Activated naive CD8-positive, alpha-beta T cell (primary cell): Measurements from ENCODE around the gene DUOX1.

Source experiments
- H3K27ac Mint-ChIP-seq: one replicate; pipeline ENCODE4 v1.8.0; 2021; ENCODE audit warnings: mixed read lengths
- H3K27me3 Mint-ChIP-seq: one replicate; pipeline ENCODE4 v1.8.0; 2021; ENCODE audit warnings: mixed read lengths
- H3K36me3 Mint-ChIP-seq: one replicate; pipeline ENCODE4 v1.8.0; 2021; ENCODE audit warnings: mixed read lengths
- H3K4me1 Mint-ChIP-seq: one replicate; pipeline ENCODE4 v1.8.0; 2021; ENCODE audit warnings: low read depth, mixed read lengths
- H3K4me3 Mint-ChIP-seq: one replicate; pipeline ENCODE4 v1.8.0; 2021; ENCODE audit warnings: mild to moderate bottlenecking, mixed read lengths
- H3K9me3 Mint-ChIP-seq: one replicate; pipeline ENCODE4 v1.8.0; 2021; ENCODE audit warnings: low read depth, mixed read lengths

The DUOX1 gene

DNA sequence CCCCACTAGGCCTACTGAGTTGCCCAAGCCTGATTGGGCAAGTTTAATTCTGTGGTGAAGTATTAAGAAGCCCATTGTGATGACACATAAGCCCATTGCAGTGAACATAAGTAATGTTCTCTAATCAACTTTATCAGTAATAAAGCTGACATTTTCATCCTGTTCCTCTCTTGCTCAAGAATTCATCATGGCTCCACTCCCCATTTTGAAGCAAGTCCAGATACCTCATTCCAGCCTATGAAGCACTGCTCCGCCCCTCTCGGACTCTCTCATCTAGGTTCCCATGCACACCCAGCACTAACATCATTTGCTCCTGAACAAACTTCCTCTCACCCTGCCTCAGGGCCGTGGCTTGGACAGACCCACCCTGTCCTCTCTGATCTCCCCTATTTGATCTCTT, 47.5 kb downstream of the DUOX1 start:
- Mint-ChIP-seq H3K4me1 (peaks cover 8% of the 10 kb centered on the region), H3K4me3 (no peak overlapping the region), H3K27me3 (no peaks in the 10 kb centered on the region), H3K9me3 (no peaks in the 10 kb centered on the region), H3K27ac (no peak overlapping the region), H3K36me3 (peaks cover 3% of the 10 kb centered on the region)

DNA sequence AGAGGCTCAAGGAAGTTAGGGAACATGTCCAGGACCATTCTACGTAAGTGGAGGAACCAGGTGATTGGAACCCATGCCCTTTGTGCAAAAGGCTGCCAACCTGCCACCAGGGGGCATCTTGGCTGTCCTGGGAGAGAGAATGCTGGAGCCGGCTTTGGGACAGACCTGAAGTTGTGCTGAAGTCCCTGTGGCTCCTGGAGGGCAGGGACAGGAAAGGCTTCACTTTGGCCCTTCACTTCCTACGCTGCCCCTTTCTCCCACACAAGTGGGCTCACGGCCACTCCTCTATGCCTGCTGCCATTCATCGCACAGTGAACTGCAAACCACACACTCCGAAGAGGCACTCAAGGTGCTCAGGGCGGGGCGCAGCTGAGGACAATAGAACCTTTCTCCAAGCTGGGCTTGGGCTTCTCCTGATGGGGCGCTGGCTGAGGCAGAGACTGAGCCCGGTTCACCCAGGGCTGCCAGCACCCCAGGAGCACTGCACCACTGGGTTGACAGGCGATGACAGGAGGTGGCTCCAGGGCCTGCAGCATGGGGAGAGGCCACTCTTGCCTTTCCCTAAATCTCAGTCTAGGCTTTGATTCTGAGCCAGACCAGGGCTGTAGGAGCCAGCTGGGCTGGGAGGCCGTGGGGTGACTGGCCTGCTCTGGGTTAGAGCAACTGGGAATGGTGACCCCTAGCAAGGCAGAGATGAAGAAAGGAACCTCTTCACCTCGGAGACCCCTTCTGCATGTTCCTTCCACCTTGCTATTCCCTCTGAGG, 49.6 kb downstream of the DUOX1 start:
- H3K4me3 Mint-ChIP-seq: no peak overlapping the region
- no peak overlapping the region for H3K27ac Mint-ChIP-seq
- H3K4me1 Mint-ChIP-seq: peaks cover 20% of the 10 kb centered on the region
- H3K36me3 Mint-ChIP-seq: peaks cover 3% of the 10 kb centered on the region
- H3K27me3 Mint-ChIP-seq: no peaks in the 10 kb centered on the region
- H3K9me3 Mint-ChIP-seq: no peaks in the 10 kb centered on the region

DNA sequence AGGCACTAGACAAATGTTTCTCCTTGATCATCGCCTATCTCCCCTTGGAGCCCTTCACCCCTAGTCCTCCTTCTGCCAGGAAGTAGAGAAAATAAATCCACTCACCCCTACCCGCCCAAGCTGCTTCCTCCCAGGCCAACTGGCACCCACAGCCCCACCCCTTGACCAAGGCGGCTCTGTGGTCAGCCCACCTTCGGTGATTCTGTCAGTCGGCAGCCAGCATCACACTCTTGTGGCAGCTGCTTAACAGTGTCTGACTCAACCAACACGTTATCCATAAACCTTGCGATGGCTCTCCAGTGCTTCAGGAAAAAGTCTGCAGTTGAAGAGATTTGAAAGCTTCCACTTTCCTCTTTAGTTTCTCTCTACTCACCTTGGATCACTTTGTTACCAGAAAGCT, 50.4 kb downstream of the DUOX1 start:
- peaks cover 26% of the 10 kb centered on the region for H3K4me1 Mint-ChIP-seq
- H3K27ac Mint-ChIP-seq: no peak overlapping the region
- H3K4me3 Mint-ChIP-seq: no peak overlapping the region
- H3K27me3 Mint-ChIP-seq: no peaks in the 10 kb centered on the region
- peaks cover 3% of the 10 kb centered on the region for H3K36me3 Mint-ChIP-seq
- no peaks in the 10 kb centered on the region for H3K9me3 Mint-ChIP-seq

DNA sequence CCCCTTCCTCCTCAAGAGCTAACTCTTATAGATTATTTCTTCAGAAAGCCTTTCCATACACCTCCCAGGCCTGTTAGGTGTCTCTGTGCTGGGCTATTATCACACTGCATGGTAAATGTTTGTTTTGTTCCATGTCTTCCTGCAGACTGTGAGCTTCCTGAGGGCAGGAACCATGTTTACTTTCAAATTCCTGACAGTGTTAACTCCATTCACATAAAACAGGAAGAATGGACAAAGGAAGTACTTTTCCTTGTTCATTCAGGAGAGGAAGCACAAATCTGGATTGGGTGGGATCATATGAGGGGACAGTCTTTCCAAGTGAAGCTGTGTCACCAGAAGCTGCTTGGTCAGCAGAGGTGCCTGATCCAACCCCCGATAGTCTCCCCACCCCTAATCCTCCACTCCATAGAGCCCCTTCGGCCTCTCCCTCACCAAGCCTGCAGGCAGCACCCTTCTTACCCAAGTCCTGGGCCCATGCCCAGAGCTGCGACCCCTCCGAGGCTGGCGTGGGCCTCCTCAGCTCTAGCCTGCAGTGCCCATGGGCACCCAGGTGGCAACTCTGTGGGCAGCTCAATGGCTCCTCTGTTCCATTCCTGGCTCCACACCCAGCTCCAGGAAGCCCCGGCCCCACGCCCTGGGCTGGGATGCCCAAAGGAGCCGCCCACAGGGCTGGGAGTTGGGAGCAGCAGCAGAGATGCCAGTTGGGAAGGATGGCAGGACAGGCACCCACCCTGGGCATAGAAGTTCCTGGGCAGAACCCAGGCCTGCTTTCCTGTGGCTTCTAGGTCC, 51.0 kb downstream of the DUOX1 start:
- Mint-ChIP-seq H3K9me3 (no peaks in the 10 kb centered on the region), H3K4me1 (peaks cover 31% of the 10 kb centered on the region), H3K27ac (no peak overlapping the region), H3K4me3 (no peak overlapping the region), H3K36me3 (peaks cover 3% of the 10 kb centered on the region), H3K27me3 (no peaks in the 10 kb centered on the region)

DNA sequence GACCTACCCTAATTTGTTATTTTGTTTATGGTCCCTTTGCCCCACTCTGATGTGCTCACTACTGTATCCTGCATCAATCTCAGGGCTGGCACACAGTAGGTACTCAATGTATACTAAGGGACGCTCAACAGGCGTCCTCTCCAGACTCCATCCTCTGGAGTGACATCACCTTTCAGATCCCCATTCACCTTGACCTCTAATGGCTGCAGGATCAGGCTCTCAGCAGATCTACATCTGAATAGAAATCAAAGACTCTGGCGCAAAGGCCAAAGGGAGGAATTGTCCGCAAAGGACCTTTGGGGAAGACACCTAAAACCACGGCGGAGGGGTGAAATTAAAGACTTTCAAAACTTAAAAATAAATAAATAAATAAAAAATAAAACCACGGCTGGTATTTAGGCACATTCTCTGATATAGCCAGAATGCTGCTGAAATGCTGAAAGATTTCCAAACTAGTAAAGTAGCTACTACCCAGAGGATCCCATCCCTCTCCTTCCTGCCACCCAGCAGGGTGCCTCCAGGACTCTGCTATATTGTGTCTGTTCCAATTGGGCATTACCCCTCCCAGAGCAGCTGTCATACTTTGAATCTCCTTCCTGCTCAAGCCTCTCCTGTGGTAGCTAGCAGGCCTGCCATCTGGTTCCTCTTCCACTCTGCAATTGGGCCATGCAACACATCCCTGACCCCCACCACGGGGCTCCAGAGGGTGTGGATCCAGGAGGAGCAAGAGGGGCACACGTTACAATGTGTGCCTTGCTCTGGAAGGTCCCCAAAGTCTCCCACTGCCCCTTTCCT, 51.9 kb downstream of the DUOX1 start:
- H3K27me3 Mint-ChIP-seq: no peaks in the 10 kb centered on the region
- no peak overlapping the region for H3K4me3 Mint-ChIP-seq
- H3K27ac Mint-ChIP-seq: no peak overlapping the region
- peaks cover 3% of the 10 kb centered on the region for H3K36me3 Mint-ChIP-seq
- peaks cover 40% of the 10 kb centered on the region for H3K4me1 Mint-ChIP-seq
- no peaks in the 10 kb centered on the region for H3K9me3 Mint-ChIP-seq

DNA sequence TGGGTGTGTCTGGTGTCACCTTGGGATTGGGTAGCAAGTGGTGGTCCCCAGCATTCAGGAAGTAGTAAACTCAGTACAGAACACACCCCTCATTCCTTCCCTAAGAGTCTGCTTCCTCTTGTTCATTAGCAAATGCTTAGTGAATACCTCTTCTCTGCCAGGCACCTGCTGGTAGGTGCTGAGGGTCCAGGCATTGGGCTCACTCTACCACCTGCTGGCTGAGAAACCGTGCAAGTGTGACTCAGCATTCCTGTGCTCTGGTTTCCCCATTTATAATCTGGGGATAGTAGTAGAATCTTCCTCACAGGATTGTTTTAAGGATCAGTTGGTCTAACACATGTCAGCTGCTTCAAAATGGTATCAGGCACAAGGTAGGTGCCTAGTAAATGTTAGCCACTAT, 53.2 kb downstream of the DUOX1 start:
- H3K4me1 Mint-ChIP-seq: peaks cover 44% of the 10 kb centered on the region
- no peak overlapping the region for H3K4me3 Mint-ChIP-seq
- peak overlapping the region; percentile 8 for H3K27ac Mint-ChIP-seq
- no peaks in the 10 kb centered on the region for H3K9me3 Mint-ChIP-seq
- H3K27me3 Mint-ChIP-seq: no peaks in the 10 kb centered on the region
- H3K36me3 Mint-ChIP-seq: no peaks in the 10 kb centered on the region

DNA sequence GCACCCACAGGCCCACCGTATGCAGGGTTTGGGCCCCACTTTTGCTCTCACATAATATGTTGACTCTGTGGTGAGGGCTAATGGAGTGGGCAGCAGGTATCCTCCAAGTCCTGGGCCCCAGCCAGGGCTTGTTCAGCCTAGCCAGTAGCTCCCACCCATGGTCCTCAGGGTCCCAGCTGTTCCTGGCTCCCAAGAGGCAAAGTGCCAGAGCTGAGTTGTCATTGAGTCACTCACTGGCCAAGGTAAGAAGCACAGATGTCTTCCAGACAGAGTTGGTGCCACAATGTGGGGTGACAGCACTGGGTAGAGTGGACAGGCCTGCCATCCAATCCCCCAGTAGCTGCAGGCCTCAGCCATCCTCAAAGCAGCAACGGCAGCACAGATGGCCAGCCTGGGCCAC, 53.7 kb downstream of the DUOX1 start:
- Mint-ChIP-seq H3K4me3 (no peak overlapping the region), H3K36me3 (no peaks in the 10 kb centered on the region), H3K27me3 (no peaks in the 10 kb centered on the region), H3K27ac (no peak overlapping the region), H3K4me1 (peaks cover 47% of the 10 kb centered on the region), H3K9me3 (no peaks in the 10 kb centered on the region)

DNA sequence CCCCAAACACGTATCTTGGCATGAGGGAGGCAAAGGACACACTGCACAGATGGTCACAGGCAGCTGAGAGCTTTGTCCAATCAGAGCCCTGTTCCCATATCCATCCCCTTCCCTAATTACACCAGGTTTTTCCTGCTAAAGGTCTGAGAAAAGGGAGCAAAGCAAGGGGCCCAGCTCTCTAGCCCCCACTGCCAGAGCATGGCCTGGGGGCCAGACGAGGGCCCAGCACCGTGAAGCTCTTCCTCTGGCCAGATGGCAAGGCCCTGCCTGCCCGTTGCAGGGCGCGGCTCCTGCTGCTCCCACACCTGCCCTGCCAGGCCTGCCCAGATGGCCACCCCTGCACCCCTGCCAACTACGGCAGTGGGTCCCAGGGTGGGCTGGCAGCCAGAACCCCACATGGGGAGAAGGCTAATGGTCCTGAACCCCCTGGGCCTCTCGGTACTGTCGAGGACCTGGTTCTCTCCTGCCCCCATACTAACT, 54.8 kb downstream of the DUOX1 start:
- Mint-ChIP-seq H3K27ac (peak overlapping the region; percentile 87), H3K36me3 (no peaks in the 10 kb centered on the region), H3K4me3 (no peak overlapping the region), H3K4me1 (peaks cover 50% of the 10 kb centered on the region), H3K9me3 (no peaks in the 10 kb centered on the region), H3K27me3 (no peaks in the 10 kb centered on the region)

DNA sequence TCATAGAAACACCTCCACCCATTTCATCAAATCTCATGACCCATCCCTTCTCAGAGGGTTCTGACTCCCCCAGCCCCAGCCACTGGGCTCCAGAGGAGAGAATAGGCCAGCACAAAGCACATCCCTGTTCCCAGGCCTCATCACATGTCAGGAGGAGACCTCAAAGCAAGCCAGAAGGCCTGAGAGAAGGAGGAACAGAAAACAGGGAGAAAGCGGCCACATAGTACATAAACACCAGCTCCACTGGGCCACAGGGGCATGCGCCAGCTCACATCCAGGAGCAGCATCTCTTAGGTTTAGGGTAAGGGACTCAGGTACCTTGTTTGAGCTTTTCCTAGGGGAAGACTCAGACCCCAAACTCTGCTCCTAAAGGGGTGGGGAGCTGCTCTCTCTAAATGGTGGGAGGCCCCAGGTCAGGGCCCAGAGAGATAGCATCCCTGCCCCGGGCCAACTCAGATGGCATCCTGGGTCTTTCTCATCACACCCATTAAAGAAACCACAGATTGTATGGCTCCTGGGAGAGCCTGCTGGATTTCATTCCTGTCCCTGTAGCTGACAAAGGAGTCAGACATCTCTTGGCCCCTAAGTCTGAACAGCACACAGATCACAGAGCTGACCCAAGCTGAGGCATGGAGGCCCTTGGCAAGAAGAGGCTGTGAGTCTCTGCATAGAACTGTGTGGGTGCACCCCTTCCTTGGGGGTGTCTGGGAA, 55.4 kb downstream of the DUOX1 start:
- Mint-ChIP-seq H3K4me1 (peaks cover 51% of the 10 kb centered on the region), H3K4me3 (peak overlapping the region; percentile 92), H3K36me3 (no peaks in the 10 kb centered on the region), H3K27ac (peak overlapping the region; percentile 70), H3K27me3 (no peaks in the 10 kb centered on the region), H3K9me3 (no peaks in the 10 kb centered on the region)

DNA sequence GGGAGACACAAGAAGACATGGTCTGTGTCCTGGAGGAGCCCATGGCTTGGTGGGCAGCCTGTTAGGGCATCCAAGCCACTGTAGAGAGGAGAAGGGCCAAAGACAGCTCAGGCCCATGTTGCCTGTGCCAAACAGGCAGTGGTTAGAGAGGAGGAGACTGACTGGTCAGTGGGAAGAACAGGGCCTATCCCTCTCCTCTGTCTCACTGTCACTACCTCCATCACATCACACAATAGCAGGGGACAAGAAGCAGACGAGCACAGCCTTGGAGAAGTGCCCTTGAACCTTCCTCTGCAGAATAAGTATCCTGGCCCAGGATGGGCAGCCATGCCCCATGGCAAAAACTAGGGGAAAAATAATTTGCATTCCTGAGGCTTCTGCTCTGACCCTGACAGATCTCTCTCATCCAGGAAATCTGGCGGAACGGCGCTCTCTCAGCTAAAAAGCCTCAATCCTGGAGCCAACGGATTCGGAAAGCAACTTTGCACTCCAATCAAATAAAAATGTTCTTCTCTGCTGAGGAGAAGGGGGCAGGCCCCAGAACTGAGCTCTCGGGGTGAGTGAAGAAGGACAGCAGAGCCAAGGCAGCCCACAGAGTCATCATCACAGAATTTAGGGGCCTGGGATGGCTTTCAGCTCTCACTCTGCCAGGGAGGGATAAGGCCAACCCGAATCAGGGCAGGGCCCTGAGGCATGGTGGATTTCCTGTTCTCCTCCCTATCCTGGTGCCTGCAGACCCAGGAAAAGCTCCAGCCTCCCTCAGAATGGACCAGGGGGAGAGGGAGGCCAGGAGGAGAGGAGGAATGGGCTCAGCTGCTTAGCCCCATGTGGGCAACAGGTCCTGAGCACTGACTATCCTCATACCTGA, 56.3 kb downstream of the DUOX1 start:
- Mint-ChIP-seq H3K9me3 (no peaks in the 10 kb centered on the region), H3K36me3 (no peaks in the 10 kb centered on the region), H3K27ac (peak overlapping the region; percentile 70), H3K4me1 (peaks cover 51% of the 10 kb centered on the region), H3K27me3 (no peaks in the 10 kb centered on the region), H3K4me3 (peak overlapping the region; percentile 92)

DNA sequence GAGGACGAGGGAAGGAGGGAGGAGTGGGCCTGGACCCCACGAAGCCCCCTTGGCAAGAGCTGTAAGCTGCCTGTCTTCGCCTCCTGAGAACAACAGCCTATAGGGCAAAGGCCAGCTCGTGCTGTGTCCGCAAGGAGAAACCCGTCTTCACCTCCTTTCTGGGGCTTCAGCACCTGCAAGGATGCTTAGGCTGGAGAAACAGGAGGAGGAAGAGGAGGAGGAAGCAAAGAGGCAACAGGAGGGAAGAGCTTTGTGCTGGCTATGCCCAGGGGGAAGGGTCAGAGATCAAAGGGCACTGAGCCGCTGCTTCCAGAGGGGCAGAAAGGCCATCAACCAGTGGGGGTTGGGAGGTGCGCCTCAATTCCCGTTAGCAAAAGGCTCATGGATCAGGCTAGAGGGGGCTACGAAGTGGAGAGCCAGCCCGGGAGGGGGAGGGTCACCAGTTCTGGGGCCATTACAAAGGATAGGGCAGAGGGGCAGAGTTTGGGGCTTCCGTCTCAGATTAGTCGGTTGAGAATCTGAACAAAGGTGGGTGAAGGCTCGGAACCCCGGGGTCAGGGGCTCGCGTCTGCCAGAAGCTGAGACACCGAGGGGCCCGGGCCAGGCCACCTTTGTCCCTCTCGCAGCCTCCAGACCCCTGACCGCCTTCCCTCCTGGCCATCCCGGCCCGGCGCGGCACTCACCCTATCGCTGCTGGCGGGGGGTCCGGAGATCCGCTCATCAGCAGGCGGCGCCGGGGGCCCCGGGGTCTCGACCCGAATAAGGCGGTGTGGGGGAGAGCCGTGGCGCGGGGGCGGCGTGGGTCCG, 57.2 kb downstream of the DUOX1 start:
- H3K27me3 Mint-ChIP-seq: no peaks in the 10 kb centered on the region
- H3K36me3 Mint-ChIP-seq: no peaks in the 10 kb centered on the region
- peak overlapping the region; percentile 92 for H3K4me3 Mint-ChIP-seq
- peaks cover 51% of the 10 kb centered on the region for H3K4me1 Mint-ChIP-seq
- no peaks in the 10 kb centered on the region for H3K9me3 Mint-ChIP-seq
- H3K27ac Mint-ChIP-seq: peak overlapping the region; percentile 83

DNA sequence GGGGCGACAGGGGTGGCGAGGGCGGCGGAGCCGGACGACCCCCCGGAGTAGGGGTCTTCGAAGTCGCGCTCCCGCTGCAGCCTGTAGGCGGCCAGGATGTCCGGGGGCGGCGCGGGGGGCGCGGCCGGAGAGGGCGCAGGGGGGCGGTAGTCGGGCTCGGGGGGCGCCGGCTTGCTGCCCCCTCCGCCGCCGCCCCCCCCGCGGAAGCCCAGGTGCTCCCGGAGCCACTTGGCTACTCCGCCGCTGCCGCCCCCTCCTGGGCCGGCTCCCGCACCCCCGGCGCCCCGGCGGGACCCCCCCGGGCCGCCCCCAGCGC, 57.7 kb downstream of the DUOX1 start:
- Mint-ChIP-seq H3K27ac (no peak overlapping the region), H3K4me3 (no peak overlapping the region), H3K9me3 (no peaks in the 10 kb centered on the region), H3K36me3 (no peaks in the 10 kb centered on the region), H3K4me1 (peaks cover 50% of the 10 kb centered on the region), H3K27me3 (no peaks in the 10 kb centered on the region)
